Stimulated activated CD8-positive, alpha-beta memory T cell treated with anti-CD3 and anti-CD28 coated beads, Interleukin-12 subunit alpha, Interleukin-12 subunit beta, amount 100 ng/mL, for 4 hours (primary cell): ENCODE results near the gene PID1.

ENCODE experiments used
- DNase-seq: peaks from one replicate; pipeline ENCODE4 v3.0.0-alpha.2; 2020; ENCODE audit warnings: low read depth

PID1 gene

DNA sequence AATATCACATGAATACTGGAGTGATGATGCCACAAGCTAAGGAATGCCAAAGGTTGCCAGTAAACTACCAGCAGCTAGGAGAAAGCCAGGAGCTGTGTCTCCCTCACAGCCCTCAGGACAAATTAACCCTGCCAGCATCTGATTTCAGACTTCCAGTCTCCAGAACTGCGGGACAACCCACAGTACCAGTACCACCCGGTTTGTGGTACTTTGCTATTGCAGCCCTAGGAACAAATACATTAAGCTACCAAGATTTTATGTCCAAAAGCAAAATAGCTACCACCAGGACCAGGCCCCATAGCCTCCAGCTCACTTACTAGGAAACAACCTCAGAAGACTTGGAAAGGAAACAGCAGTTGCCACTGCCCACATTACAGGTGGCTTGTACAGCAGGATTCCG lies 10.0 kb downstream of the PID1 start:
- DNase-seq: no peak

GRCh38 chr2:229257985-229258384 lies 13.1 kb downstream of the PID1 start:
- no peak for DNase-seq

- no peak for DNase-seq
Observed at GRCh38 chr2:229256376-229256775, 14.7 kb downstream of the PID1 start.

DNA sequence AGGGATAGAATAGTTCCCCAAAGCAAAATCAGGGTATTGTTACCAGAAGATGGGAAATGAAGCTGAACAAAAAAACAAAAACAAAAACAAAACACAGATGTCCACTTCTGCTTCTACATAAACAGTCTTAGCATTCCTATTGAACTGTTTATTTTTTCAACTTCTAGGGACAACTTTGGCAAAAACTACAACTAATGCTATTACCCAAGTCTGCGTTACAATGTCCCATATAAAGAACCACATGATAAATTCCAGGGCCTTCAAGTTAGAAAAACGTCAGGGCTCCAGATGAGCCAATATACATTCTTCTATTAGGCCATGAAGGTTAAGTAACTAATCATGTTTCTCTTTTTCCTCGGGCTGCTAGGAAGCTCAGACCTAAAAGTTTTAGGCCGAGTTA lies 16.9 kb downstream of the PID1 start:
- no peak for DNase-seq

DNA sequence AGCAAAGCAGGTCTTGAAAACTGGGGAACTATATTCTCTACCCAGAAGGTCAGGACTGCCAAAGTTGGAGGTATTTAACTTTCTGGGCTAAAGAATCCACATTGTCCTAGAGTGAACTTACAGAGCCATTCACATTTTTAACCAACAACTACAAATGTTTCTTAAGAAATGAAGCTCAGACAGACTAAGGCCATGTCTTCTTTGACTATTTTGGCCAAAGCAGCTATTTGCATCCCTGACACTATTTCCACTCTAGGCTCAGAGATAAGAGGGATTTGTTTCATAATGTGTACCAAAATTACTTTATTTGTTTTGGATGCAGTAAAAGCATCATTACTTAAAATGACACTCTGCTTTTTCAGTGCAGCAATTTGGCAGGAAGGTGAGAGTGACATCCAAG lies 18.1 kb downstream of the PID1 start:
- DNase-seq: no peak

DNA sequence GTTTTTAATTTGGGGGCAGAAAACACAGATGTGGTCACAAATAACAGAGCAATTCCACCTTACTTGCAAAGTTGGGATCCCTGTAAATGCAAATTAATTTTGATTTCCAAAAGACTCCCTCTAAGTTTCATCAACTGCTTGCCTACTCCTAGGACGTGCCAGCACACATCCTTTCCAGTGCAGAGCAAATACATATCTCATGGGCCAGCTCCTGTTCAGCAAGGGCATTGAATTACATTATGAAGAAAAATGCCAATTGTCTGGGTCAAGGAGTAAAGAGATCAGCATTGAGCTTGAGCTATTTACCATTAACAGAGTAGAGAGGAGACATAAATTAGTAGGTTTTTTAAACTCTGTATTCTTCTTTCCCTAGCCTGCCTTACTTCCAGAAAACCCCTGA lies 18.8 kb downstream of the PID1 start:
- no peak for DNase-seq

GRCh38 chr2:229249536-229249935 lies 21.6 kb downstream of the PID1 start:
- DNase-seq: no peak

GRCh38 chr2:229246334-229246733 lies 24.8 kb downstream of the PID1 start:
- DNase-seq: no peak

DNA sequence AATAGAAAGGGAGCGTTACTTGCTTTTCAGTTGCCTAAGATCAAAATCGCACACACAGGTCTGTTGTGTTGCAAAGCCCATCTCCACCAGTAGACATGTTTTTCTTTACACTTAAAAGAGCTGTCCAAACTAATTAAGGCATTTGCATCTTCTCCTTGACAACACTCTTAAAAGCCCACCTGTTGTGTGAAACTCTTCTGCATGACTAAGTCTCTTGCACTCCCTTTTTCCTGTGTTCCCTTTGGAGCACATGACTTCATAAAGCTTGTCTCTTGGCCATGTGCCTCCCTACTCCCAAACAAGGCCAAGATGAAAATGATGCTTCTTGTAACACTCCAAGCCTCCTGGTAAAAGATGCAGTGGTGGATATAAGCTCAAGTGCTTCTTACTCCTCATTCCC lies 26.1 kb downstream of the PID1 start:
- DNase-seq: no peak

DNA sequence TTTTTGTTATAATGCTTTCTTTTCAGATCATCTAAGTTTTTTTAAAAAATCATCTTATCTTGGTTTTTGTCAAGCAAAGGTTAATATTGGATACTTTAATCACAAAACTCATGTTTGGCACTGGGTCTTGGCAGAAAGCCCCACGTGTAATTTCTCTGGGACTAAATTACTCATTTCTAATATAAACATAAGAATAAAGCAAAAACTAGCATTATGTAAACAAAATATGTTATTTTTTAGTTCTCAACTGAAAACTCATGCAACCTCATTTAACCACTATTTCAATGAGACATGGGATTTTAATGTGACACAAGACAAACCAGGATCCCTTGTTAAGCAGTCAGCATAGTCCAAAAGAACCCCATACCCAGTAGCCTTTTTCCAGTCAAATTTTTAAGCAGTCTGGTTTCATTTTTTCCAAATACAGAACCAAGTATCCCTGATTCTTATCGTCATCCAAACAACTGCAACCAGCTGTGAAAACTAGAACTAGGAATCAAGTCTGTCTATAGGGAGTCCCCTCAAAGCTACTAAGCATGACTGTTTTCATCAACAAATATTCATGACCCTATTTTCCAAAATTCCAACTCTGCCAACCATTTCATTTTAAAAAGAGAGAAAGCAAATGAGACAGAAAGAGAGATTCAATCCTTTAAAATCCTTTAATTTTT lies 27.1 kb downstream of the PID1 start:
- no peak for DNase-seq

DNA sequence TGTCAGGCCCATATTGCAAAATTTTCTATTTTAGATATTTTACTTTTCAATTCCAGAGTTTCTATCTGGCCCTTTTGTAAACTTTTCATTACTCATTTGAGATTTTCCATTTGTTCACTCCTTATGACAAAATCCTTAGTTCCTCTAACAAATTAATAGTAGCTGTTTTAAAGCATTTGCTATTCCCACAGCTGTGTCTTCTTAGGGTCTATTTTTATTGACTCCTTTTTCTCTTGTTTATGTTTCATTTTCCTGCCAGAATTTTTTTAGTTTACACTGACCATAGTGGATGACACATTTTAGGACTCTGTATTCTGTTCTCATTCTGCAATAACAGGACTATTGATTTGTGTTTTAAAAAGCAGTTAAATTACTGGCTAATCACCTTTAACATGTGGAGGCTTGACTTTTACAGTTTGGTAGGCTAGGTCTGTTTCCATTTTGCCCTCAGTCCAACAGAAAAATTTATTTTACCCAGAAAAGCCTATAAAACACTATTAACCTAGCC lies 30.0 kb downstream of the PID1 start:
- no peak for DNase-seq

GRCh38 chr2:229239021-229239420 lies 32.1 kb downstream of the PID1 start:
- no peak for DNase-seq

DNA sequence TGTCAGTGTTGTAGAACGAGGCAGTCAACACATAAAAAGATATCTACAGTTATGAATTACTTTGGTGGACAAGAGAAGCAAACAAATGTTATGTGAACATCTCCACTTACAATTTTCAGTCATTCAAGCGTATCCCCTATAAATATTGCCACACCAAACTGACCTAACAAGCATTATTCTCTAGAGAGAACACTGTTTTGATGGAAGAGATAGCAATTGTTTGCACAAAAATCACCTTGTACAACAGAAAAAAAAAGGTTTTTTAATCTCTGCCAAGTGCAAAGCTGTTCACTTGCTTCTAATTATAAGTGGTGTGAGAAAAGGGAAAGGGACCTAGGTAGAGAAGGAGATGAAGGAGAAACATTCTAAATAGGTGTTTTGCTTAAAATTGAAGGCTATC lies 33.8 kb downstream of the PID1 start:
- DNase-seq: no peak

DNA sequence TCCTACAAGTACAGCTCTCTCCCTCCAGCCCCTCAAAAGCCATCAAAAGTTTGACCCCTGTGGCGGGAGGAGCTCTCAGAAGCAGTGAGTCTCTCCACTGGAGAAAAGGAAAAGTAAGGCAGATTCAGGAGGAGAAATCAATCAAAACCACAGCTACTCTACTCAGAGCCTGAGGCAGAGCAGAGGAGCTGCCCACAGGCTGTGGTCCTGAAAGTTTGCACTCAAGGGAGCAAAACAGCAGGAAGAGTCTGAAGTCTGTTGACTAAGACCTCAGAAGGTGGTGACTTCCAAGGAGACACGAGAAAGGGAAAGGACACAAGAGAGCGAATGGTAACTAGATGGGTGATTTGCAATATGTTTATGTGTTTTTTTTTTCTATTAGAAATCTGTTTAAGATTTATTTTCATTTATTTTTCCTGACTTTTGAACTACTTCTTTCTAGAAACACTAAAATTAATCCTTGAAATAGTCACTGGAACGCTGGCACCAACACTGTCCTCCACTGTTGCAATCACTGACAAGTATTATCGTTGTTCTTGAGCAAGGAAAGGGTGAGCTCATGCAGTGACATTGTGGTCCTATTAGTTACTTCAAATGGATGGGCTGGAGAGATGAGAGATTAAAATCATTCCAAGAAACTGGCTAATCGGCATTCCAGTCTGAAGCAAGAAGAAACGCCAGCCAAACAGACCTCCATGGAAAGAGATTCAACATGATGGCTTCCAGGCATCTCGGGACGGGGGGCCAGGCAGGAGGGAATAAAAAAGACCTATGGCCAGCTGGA lies 35.8 kb downstream of the PID1 start:
- DNase-seq: no peak

- DNase-seq: no peak
Observed at GRCh38 chr2:229231885-229232284, 39.2 kb downstream of the PID1 start.

GRCh38 chr2:229231328-229231868 lies 39.7 kb downstream of the PID1 start:
- DNase-seq: no peak

- DNase-seq: no peak
Observed at GRCh38 chr2:229230911-229231310, 40.2 kb downstream of the PID1 start.

DNA sequence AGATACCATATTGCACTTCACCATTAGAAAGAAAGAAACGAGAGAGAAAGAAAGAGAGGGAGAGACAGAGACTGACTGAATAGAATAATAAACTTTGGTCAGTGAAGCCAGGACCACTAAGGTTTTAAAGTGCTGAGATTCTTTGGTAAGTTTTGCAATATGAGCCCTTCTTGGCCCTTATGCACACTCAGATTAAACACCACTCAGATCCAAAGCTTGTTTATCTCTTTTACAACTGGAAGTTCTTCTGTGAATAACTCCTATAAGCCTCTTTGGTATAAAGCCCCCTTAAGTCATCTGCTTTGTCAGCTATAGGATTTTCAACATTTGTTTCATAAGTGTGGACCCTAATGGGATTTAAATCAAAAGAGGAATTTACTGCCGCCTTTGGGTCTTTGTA lies 40.8 kb downstream of the PID1 start:
- no peak for DNase-seq

DNA sequence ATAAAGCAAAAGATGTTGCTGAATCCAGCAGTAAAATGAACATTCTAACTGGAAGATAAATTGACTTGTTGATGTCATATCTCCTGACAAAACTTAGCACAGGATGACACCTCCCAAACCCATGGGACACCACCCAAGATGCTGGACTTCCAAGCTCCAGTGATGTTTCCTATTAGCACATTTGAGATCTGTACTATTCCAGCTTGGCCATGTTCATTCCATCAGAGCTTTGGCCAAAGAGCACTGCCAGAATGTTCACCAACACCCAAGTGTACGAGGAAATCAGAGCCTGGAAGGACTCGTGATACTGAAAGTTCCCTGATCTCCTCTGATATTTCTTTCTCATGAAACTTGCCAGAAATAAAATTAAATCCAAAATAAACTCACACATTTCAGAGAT lies 44.7 kb downstream of the PID1 start:
- no peak for DNase-seq

DNA sequence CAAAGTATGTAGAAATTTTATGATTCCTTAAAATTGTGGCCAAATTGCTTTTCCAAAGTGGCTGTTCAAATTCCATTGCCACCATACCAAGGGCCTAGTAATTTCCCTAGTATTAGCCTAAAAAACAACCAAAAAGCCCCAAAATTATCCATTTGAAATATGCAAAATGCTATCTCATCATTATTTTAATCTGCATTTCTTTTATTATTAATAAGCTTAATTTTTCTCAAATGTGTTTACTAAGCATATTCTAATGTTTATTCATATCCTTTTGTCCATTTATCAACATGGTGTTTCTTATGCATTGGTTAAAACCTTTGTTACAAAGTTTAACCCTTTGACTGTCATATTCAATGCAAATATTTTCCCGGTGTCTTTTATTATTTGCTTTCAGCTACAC lies 48.0 kb downstream of the PID1 start:
- no peak for DNase-seq

- DNase-seq: no peak
Observed at GRCh38 chr2:229221641-229222040, 49.4 kb downstream of the PID1 start.

DNA sequence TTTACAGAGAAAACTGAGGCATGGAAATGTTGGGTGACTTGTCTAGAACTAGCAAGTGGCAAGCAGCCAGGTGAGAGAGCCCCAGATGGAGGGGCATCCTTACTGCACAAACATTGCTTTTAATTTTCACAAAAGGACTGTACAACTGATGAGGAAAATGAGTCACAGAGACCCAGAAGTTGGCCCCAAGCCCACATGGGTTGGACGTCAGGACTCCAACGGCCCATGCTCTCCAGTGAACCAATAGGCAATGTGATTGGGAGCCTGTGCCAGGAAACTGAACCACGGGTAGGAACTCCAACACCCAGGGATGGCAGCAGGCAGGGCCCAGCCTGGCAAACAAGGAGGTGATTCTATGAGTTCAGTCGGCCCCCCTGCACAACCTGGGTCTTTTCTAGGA lies 50.8 kb downstream of the PID1 start:
- no peak for DNase-seq

- no peak for DNase-seq
Observed at GRCh38 chr2:229218329-229218921, 52.7 kb downstream of the PID1 start.
